Stomach (tissue), 4 donors: ENCODE measurements around the gene ERI3.

Source experiments
- CTCF ChIP-seq, 7 experiments: fragments of 450-650 bp in 4 of 7; fragments of 200-600 bp in 3 of 7; sonication (generic) in 3 of 7; IDR thresholded peaks; one replicate each; pipeline ENCODE4 v1.5.1; 2016 to 2019; ENCODE audit warnings: antibody characterized with exemption in 7 of 7, control low read depth in 2 of 7, mild to moderate bottlenecking in 1 of 7
- POLR2A ChIP-seq, 4 donors: fragments of 450-650 bp; IDR thresholded peaks; one replicate each; pipeline ENCODE4 v1.6.1; 2016; ENCODE audit warnings: antibody characterized with exemption in 4 of 4, control low read depth in 2 of 4, mild to moderate bottlenecking in 1 of 4, moderate library complexity in 1 of 4

DNA sequence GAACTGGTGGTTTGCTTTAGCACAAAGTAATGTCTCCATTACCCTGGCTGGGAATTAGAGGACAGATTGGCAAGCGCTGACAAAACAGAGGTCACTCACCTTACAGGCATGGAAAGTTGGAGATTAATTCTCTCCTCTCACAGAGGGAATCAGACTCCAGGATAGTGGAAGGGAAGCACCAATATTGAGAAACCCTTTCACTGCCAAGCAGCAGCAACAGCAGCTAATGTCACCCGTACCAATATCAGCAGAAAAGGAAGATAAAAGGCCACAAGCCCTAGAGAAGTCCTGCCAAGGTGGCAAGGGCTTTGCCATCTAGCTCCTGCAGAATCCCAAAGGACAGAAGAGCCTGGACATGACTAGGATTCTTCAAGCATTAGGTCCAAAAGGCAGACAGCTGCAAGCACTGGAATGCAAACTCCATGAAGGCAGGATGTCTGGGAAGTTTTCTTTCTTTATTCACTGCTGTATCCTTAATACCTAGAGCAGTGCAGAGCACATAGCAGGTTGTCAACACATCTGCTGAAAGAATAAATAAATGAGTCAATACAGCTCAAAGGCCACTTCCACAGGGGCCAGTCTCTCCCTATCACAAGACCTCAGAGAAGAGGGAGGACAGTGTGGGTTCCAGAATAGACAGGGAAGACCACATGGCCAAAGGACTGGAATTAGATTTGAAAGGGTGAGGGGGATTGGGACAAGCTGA is 57.2 kb downstream of the ERI3 start:
- TF ChIP-seq CTCF (IDR thresholded peaks at IDR 0.05): no peak
- TF ChIP-seq POLR2A (IDR thresholded peaks at IDR 0.05): no peak
